ENCODE measurements around the gene SYNGR1. TPM values are rescaled to one million over a fixed set of nuclear protein-coding genes. Genes with fewer than 3 reads are reported as not detected.

Gene SYNGR1
- total and polyA plus RNA-seq, 2 of the 8 experiments (the other 6 are each of a cell fraction or from before 2014, with no cell fraction given), result 32.5 to 84.7 TPM

- TF ChIP-seq CHD7 (IDR thresholded peaks at IDR 0.05; ENCODE audit: insufficient replicate concordance, low read length) (no peak), HDAC2 (IDR thresholded peaks at IDR 0.05; ENCODE audit: borderline replicate concordance in 1 of 2, low read depth in 2 of 2, low read length in 2 of 2) (no peak), RAD21 (IDR thresholded peaks at IDR 0.05 in 1 of 2, conservative IDR thresholded peaks at IDR 0.05 in 1 of 2; ENCODE audit: low read depth in 2 of 2, low read length in 2 of 2) (no peak), TAF7 (optimal IDR thresholded peaks at IDR 0.05; ENCODE audit: borderline replicate concordance, low read depth, low read length) (peak; percentile 11), RBBP5 (IDR thresholded peaks at IDR 0.05; ENCODE audit: borderline replicate concordance, low read depth, low read length) (no peak), SUZ12 (IDR thresholded peaks at IDR 0.05; ENCODE audit: low read length) (no peak), SIN3A (conservative IDR thresholded peaks at IDR 0.05 in 1 of 2, IDR thresholded peaks at IDR 0.05 in 1 of 2; ENCODE audit: low read depth in 1 of 2, low read length in 2 of 2) (no peak), ATF3 (IDR thresholded peaks at IDR 0.05; ENCODE audit: insufficient read depth, low read depth, low read length) (no peak)
These were observed 35.4 kb upstream of the SYNGR1 start (continued) for GRCh38 chr22:39314251-39314971.
